GM12874 (cell line): ENCODE data around the gene SAPCD2.

Experiments used
- CTCF ChIP-seq: IDR thresholded peaks from 2 replicates; pipeline ENCODE4 v1.5.1; 2011; ENCODE audit warnings: low read depth, mild to moderate bottlenecking, control low read depth, low read length, moderate library complexity; ENCODE audit not compliant: insufficient read depth

Gene SAPCD2

GRCh38 chr9:137109250-137110146 lies 39.1 kb upstream of the SAPCD2 start:
- no peak for TF ChIP-seq CTCF

- TF ChIP-seq CTCF: no peak
Observed at GRCh38 chr9:137108608-137109249, 38.4 kb upstream of the SAPCD2 start.

- no peak for TF ChIP-seq CTCF
Observed at GRCh38 chr9:137107982-137108381, 37.6 kb upstream of the SAPCD2 start.

- no peak for TF ChIP-seq CTCF
Observed at GRCh38 chr9:137107312-137107921, 37.1 kb upstream of the SAPCD2 start.

GRCh38 chr9:137106662-137107250 lies 36.4 kb upstream of the SAPCD2 start:
- no peak for TF ChIP-seq CTCF

- no peak for TF ChIP-seq CTCF
Observed at GRCh38 chr9:137105814-137106661, 35.7 kb upstream of the SAPCD2 start.
